GM23338 (cell line): Measurements from ENCODE around the gene B4GALT3. TPM values are rescaled to one million over a fixed set of nuclear protein-coding genes. Genes with fewer than 3 reads are reported as not detected.

Experiments
- ATAC-seq: fragments of 200-7000 bp; cut with Tn5 transposase; 3 replicates; pipeline ENCODE4 v1.9.1; 2020
- DNase-seq: peaks from one replicate; pipeline ENCODE4 v3.0.0-alpha.2; 2015; ENCODE audit warnings: low spot score
- H2AFZ ChIP-seq: fragments of 200-600 bp; sonication (generic); 2 replicates; pipeline ENCODE4 v1.8.0; 2016; ENCODE audit warnings: antibody characterized with exemption, mild to moderate bottlenecking, moderate library complexity
- H3F3A ChIP-seq: fragments of 200-600 bp; sonication (generic); replicated peaks from 2 replicates; pipeline ENCODE4 v1.8.0; 2017; ENCODE audit warnings: antibody characterized with exemption, mixed run types, low read depth
- H3K27ac ChIP-seq: fragments of 200-600 bp; sonication (generic); 2 replicates; pipeline ENCODE4 v1.6.1; 2016; ENCODE audit warnings: low read depth
- H3K27me3 ChIP-seq: fragments of 200-600 bp; sonication (generic); 2 replicates; pipeline ENCODE4 v1.8.0; 2016; ENCODE audit warnings: mild to moderate bottlenecking, mixed run types, moderate library complexity; ENCODE audit not compliant: insufficient read depth
- H3K36me3 ChIP-seq: fragments of 200-600 bp; sonication (generic); 2 replicates; pipeline ENCODE4 v1.8.0; 2016; ENCODE audit warnings: mild to moderate bottlenecking; ENCODE audit not compliant: insufficient read depth
- H3K4me1 ChIP-seq: fragments of 200-600 bp; sonication (generic); 2 replicates; pipeline ENCODE4 v1.8.0; 2016; ENCODE audit warnings: mild to moderate bottlenecking, moderate library complexity; ENCODE audit not compliant: insufficient read depth
- H3K4me2 ChIP-seq: fragments of 200-600 bp; sonication (generic); 2 replicates; pipeline ENCODE4 v1.7.1; 2017; ENCODE audit warnings: mixed run types
- H3K4me3 ChIP-seq: fragments of 200-600 bp; sonication (generic); 2 replicates; pipeline ENCODE4 v1.6.1; 2016; ENCODE audit warnings: mixed run types
- H3K79me2 ChIP-seq: fragments of 200-600 bp; sonication (generic); replicated peaks from 2 replicates; pipeline ENCODE4 v1.8.0; 2017; ENCODE audit warnings: mild to moderate bottlenecking; ENCODE audit not compliant: insufficient read depth
- H3K9me2 ChIP-seq: fragments of 200-600 bp; sonication (generic); 2 replicates; pipeline ENCODE4 v1.8.0; 2017; ENCODE audit not compliant: insufficient read depth
- H4K20me1 ChIP-seq: fragments of 200-600 bp; sonication (generic); replicated peaks from 2 replicates; pipeline ENCODE4 v1.8.0; 2017; ENCODE audit warnings: mild to moderate bottlenecking; ENCODE audit not compliant: insufficient read depth
- H3K27ac Mint-ChIP-seq: 2 replicates; pipeline ENCODE4 v1.8.0; 2020; ENCODE audit warnings: inconsistent platforms, mild to moderate bottlenecking, moderate library complexity, mixed read lengths
- H3K27me3 Mint-ChIP-seq: 3 replicates; pipeline ENCODE4 v1.8.0; 2022; ENCODE audit warnings: low read depth, mild to moderate bottlenecking, moderate library complexity, mixed read lengths, inconsistent platforms; ENCODE audit not compliant: insufficient read depth, poor library complexity
- H3K36me3 Mint-ChIP-seq: 3 replicates; pipeline ENCODE4 v1.8.0; 2021; ENCODE audit warnings: low read depth, mild to moderate bottlenecking, inconsistent platforms, moderate library complexity, mixed read lengths
- H3K4me1 Mint-ChIP-seq: 3 replicates; pipeline ENCODE4 v1.8.0; 2020; ENCODE audit warnings: mild to moderate bottlenecking, inconsistent platforms, mixed read lengths
- H3K4me3 Mint-ChIP-seq: 3 replicates; pipeline ENCODE4 v1.8.0; 2021; ENCODE audit warnings: moderate library complexity, mild to moderate bottlenecking, inconsistent platforms, mixed read lengths
- H3K9me3 Mint-ChIP-seq: 3 replicates; pipeline ENCODE4 v1.8.0; 2020; ENCODE audit warnings: moderate library complexity, mild to moderate bottlenecking, inconsistent platforms, mixed read lengths
- CREB1 ChIP-seq: fragments of 250-450 bp; sonication (Bioruptor Pico); IDR thresholded peaks from 2 replicates; pipeline ENCODE4 v1.5.0; 2020; ENCODE audit warnings: low read depth, mild to moderate bottlenecking, moderate library complexity
- ETS1 ChIP-seq: IDR thresholded peaks from 2 replicates; pipeline ENCODE4 v1.6.1; 2016; ENCODE audit warnings: antibody characterized with exemption
- EZH2 ChIP-seq: fragments of 200-600 bp; sonication (generic); IDR thresholded peaks from one replicate; pipeline ENCODE4 v1.8.0; 2017; ENCODE audit warnings: antibody characterized with exemption, mild to moderate bottlenecking, low read depth; ENCODE audit not compliant: unreplicated experiment
- EZH2phosphoT487 ChIP-seq: fragments of 200-600 bp; sonication (generic); IDR thresholded peaks from one replicate; pipeline ENCODE4 v1.8.1; 2018; ENCODE audit warnings: antibody characterized with exemption; ENCODE audit not compliant: unreplicated experiment
- NANOG ChIP-seq: IDR thresholded peaks from 2 replicates; pipeline ENCODE4 v1.6.1; 2016; ENCODE audit warnings: antibody characterized with exemption, borderline replicate concordance
- REST ChIP-seq: IDR thresholded peaks from one replicate; pipeline ENCODE4 v1.6.1; 2018; ENCODE audit warnings: antibody characterized with exemption; ENCODE audit not compliant: unreplicated experiment
- ZNF114 ChIP-seq: fragments of 250-450 bp; sonication (Bioruptor Pico); IDR thresholded peaks from 2 replicates; pipeline ENCODE4 v1.5.0; 2020; ENCODE audit warnings: mild to moderate bottlenecking, moderate library complexity
- ZNF331 ChIP-seq: fragments of 250-450 bp; sonication (Bioruptor Pico); IDR thresholded peaks from 2 replicates; pipeline ENCODE4 v1.5.0; 2020; ENCODE audit warnings: low read depth, mild to moderate bottlenecking, moderate library complexity
- ZNF462 ChIP-seq: fragments of 250-450 bp; sonication (Bioruptor Pico); IDR thresholded peaks from 2 replicates; pipeline ENCODE4 v1.5.0; 2020; ENCODE audit warnings: mild to moderate bottlenecking, moderate library complexity
- polyA plus RNA-seq: library from polyadenylated mRNA; unstranded; fragments of >200 nt; fragmentation: Nextera tagmentation; extraction: Ambion mirVana; gene quantifications from 2 replicates; pipeline ENCODE4 v1.2.1, GENCODE V29; 2016
- total RNA-seq: library from RNA; depleted of rRNA; stranded (reverse); fragments of >200 nt; shearing (Covaris generic); gene quantifications from 2 replicates; pipeline ENCODE4 v1.2.3, GENCODE V29; 2014

The B4GALT3 gene
- total and polyA plus RNA-seq, 2 experiments from 2014 or later = 24.2 to 35.8 TPM

- no peak for TF ChIP-seq REST
Measured at GRCh38 chr1:161217831-161218230, 40.5 kb upstream of the B4GALT3 start (continued).

GRCh38 chr1:161216945-161217712 is 39.8 kb upstream of the B4GALT3 start:
- peaks cover 24% of the 10 kb centered on the region for H3K36me3 ChIP-seq
- H3K4me2 ChIP-seq = no peak overlapping the region
- H2AFZ ChIP-seq = peak overlapping the region; percentile 63; the same call in 1 of the 2 replicates
- H3K4me1 Mint-ChIP-seq = peaks cover 29% of the 10 kb centered on the region
- H3K27ac Mint-ChIP-seq = peak overlapping the region; percentile 18; the same call in 1 of the 2 replicates
- H3F3A ChIP-seq = peaks cover 15% of the 10 kb centered on the region; the same call in 1 of the 2 replicates
- no peaks in the 10 kb centered on the region for H4K20me1 ChIP-seq
- peaks cover 18% of the 10 kb centered on the region for H3K27me3 Mint-ChIP-seq
- ATAC-seq = no peak
- H3K9me2 ChIP-seq = no peaks in the 10 kb centered on the region
- H3K4me1 ChIP-seq = peaks cover 22% of the 10 kb centered on the region
- DNase-seq = no peak
- H3K4me3 ChIP-seq = no peak overlapping the region
- H3K27ac ChIP-seq = no peak overlapping the region
- no peak overlapping the region for H3K4me3 Mint-ChIP-seq
- no peaks in the 10 kb centered on the region for H3K27me3 ChIP-seq
- H3K36me3 Mint-ChIP-seq = peaks cover 30% of the 10 kb centered on the region
- H3K79me2 ChIP-seq = no peaks in the 10 kb centered on the region
- H3K9me3 Mint-ChIP-seq = no peaks in the 10 kb centered on the region; the same call in 2 of the 3 replicates
- TF ChIP-seq ZNF331 (CRISPR knock-in tag) (no peak), NANOG (no peak), CREB1 (CRISPR knock-in tag) (no peak), ZNF462 (CRISPR knock-in tag) (no peak), ZNF114 (CRISPR knock-in tag) (no peak), REST (no peak), ETS1 (no peak), EZH2 (no peak), EZH2phosphoT487 (no peak)
